Measurements from ENCODE around the gene TPSD1.
A peak's percentile ranks its signal among the peaks of the same experiment; 100 is the strongest.
"Not testable (repeated sequence)": the region's sequence is repeated elsewhere in the genome, so short reads cannot be mapped to it uniquely, and the experiment has no call there.

TPSD1 gene

GRCh38 chr16:1262846-1263221 lies 7.0 kb downstream of the TPSD1 start:
- no peak for DNase-seq (ENCODE audit: low spot score)

GRCh38 chr16:1263591-1264344 lies 7.9 kb downstream of the TPSD1 start:
- DNase-seq (ENCODE audit: low spot score) = no peak

- DNase-seq (ENCODE audit: low spot score) = no peak
Measured at GRCh38 chr16:1264345-1265089, 8.6 kb downstream of the TPSD1 start.

- DNase-seq (ENCODE audit: low spot score) = no peak
Measured at GRCh38 chr16:1265090-1265630, 9.3 kb downstream of the TPSD1 start.

- no peak for DNase-seq (ENCODE audit: low spot score)
Measured at GRCh38 chr16:1265826-1266225, 10.0 kb downstream of the TPSD1 start.

- not testable (repeated sequence) for DNase-seq (ENCODE audit: low spot score)
Measured at GRCh38 chr16:1269418-1269817, 13.5 kb downstream of the TPSD1 start.

- DNase-seq (ENCODE audit: low spot score) = no peak
Measured at GRCh38 chr16:1271380-1271723, 15.5 kb downstream of the TPSD1 start.

GRCh38 chr16:1271724-1272413 lies 16.0 kb downstream of the TPSD1 start:
- DNase-seq (ENCODE audit: low spot score) = peak; percentile 27

- no peak for DNase-seq (ENCODE audit: low spot score)
Measured at GRCh38 chr16:1272453-1273198, 16.8 kb downstream of the TPSD1 start.

GRCh38 chr16:1273816-1274215 lies 17.9 kb downstream of the TPSD1 start:
- DNase-seq (ENCODE audit: low spot score) = no peak

GRCh38 chr16:1274767-1275166 lies 18.9 kb downstream of the TPSD1 start:
- no peak for DNase-seq (ENCODE audit: low spot score)

- DNase-seq (ENCODE audit: low spot score) = no peak
Measured at GRCh38 chr16:1275791-1276579, 20.1 kb downstream of the TPSD1 start.

GRCh38 chr16:1276580-1276878 lies 20.7 kb downstream of the TPSD1 start:
- no peak for DNase-seq (ENCODE audit: low spot score)

GRCh38 chr16:1277151-1277598 lies 21.3 kb downstream of the TPSD1 start:
- no peak for DNase-seq (ENCODE audit: low spot score)

GRCh38 chr16:1277617-1278282 lies 21.9 kb downstream of the TPSD1 start:
- DNase-seq (ENCODE audit: low spot score) = no peak

- DNase-seq (ENCODE audit: low spot score) = no peak
Measured at GRCh38 chr16:1278477-1278876, 22.6 kb downstream of the TPSD1 start.

GRCh38 chr16:1279081-1279944 lies 23.4 kb downstream of the TPSD1 start:
- no peak for DNase-seq (ENCODE audit: low spot score)

GRCh38 chr16:1279945-1280589 lies 24.2 kb downstream of the TPSD1 start:
- no peak for DNase-seq (ENCODE audit: low spot score)

- no peak for DNase-seq (ENCODE audit: low spot score)
Measured at GRCh38 chr16:1280783-1281182, 24.9 kb downstream of the TPSD1 start.

Measured in kidney tubule cell (primary cell).